Measurements from ENCODE around the gene TPK1. TPM values are rescaled to one million over a fixed set of nuclear protein-coding genes. Genes with fewer than 3 reads are reported as not detected.

Gene TPK1
- total RNA-seq, 1 experiment from 2014 or later = 3.3 TPM

GRCh38 chr7:144820552-144820951 is 15.3 kb downstream of the TPK1 start:
- no peak overlapping the region for H3K27ac ChIP-seq (ENCODE audit: low read length)
- in situ Hi-C loops (cut with HindIII; ENCODE audit: low pct_unique_long_range_greater_than_20kb, low sequenced_read_pairs) (no loop called here), intact Hi-C loops (cut with micrococcal nuclease; ENCODE audit: unreplicated experiment) (no loop called here)
- TF ChIP-seq REST (IDR thresholded peaks at IDR 0.05; ENCODE audit: insufficient read depth in 1 of 2, low read depth in 2 of 2, low read length in 1 of 2) = no peak
- no peak for TF ChIP-seq POLR2AphosphoS5 (IDR thresholded peaks at IDR 0.05; ENCODE audit: low read depth, low read length)
- TF ChIP-seq SIN3A (IDR thresholded peaks at IDR 0.05; ENCODE audit: borderline replicate concordance, insufficient read depth, low read depth, low read length) = no peak
- no peak for TF ChIP-seq TCF7L2 (IDR thresholded peaks at IDR 0.05; ENCODE audit: low read depth, low read length)
- TF ChIP-seq CTCF (IDR thresholded peaks at IDR 0.05) = no peak
- ChIA-PET POLR2A (no interaction called here), CTCF (no interaction called here)
- DNase-seq (ENCODE audit: low read depth, low spot score) (no peak), ATAC-seq (no peak)
- H3K36me3 ChIP-seq (ENCODE audit: control insufficient read depth, insufficient read depth, low read length) = no peaks in the 10 kb centered on the region
- no TSS peak for BruUV-seq (replicated peaks)
- no peaks in the 10 kb centered on the region for H3K4me1 ChIP-seq (ENCODE audit: control insufficient read depth, insufficient read depth, low read length)
- H3K27me3 ChIP-seq (ENCODE audit: control insufficient read depth, insufficient read depth, low read length) = no peaks in the 10 kb centered on the region
- H3K4me3 ChIP-seq (ENCODE audit: low read depth in 2 of 2, low read length in 2 of 2) = no peak overlapping the region
- H3K9me3 ChIP-seq (ENCODE audit: control insufficient read depth, insufficient read depth, low read depth, low read length) = no peaks in the 10 kb centered on the region

- ChIA-PET POLR2A (no interaction called here), CTCF (no interaction called here)
- TF ChIP-seq POLR2AphosphoS5 (IDR thresholded peaks at IDR 0.05; ENCODE audit: low read depth, low read length) = no peak
- Histone ChIP-seq H3K9me3 (ENCODE audit: control insufficient read depth, insufficient read depth, low read depth, low read length) (no peaks in the 10 kb centered on the region), H3K4me1 (ENCODE audit: control insufficient read depth, insufficient read depth, low read length) (no peaks in the 10 kb centered on the region), H3K36me3 (ENCODE audit: control insufficient read depth, insufficient read depth, low read length) (no peaks in the 10 kb centered on the region), H3K27ac (ENCODE audit: low read length) (no peak overlapping the region), H3K4me3 (ENCODE audit: low read depth in 2 of 2, low read length in 2 of 2) (no peak overlapping the region), H3K27me3 (ENCODE audit: control insufficient read depth, insufficient read depth, low read length) (no peaks in the 10 kb centered on the region)
- intact Hi-C loops (cut with micrococcal nuclease; ENCODE audit: unreplicated experiment) = no loop called here
- no TSS peak for BruUV-seq (replicated peaks)
- ATAC-seq (no peak), DNase-seq (ENCODE audit: low read depth, low spot score) (no peak)
- in situ Hi-C loops (cut with HindIII; ENCODE audit: low pct_unique_long_range_greater_than_20kb, low sequenced_read_pairs) = no loop called here
These were observed 16.3 kb downstream of the TPK1 start for GRCh38 chr7:144819566-144819965.

- in situ Hi-C loops (cut with HindIII; ENCODE audit: low pct_unique_long_range_greater_than_20kb, low sequenced_read_pairs) = no loop called here
- Histone ChIP-seq H3K4me1 (ENCODE audit: control insufficient read depth, insufficient read depth, low read length) (no peaks in the 10 kb centered on the region), H3K4me3 (ENCODE audit: low read depth in 2 of 2, low read length in 2 of 2) (no peak overlapping the region), H3K9me3 (ENCODE audit: control insufficient read depth, insufficient read depth, low read depth, low read length) (no peaks in the 10 kb centered on the region), H3K27me3 (ENCODE audit: control insufficient read depth, insufficient read depth, low read length) (no peaks in the 10 kb centered on the region), H3K36me3 (ENCODE audit: control insufficient read depth, insufficient read depth, low read length) (no peaks in the 10 kb centered on the region), H3K27ac (ENCODE audit: low read length) (no peak overlapping the region)
- TF ChIP-seq SIN3A (IDR thresholded peaks at IDR 0.05; ENCODE audit: borderline replicate concordance, insufficient read depth, low read depth, low read length) = no peak
- no peak for TF ChIP-seq REST (IDR thresholded peaks at IDR 0.05; ENCODE audit: insufficient read depth in 1 of 2, low read depth in 2 of 2, low read length in 1 of 2)
- TF ChIP-seq TCF7L2 (IDR thresholded peaks at IDR 0.05; ENCODE audit: low read depth, low read length) = no peak
- TF ChIP-seq POLR2AphosphoS5 (IDR thresholded peaks at IDR 0.05; ENCODE audit: low read depth, low read length) = no peak
- no peak for TF ChIP-seq CTCF (IDR thresholded peaks at IDR 0.05)
- ATAC-seq (no peak), DNase-seq (ENCODE audit: low read depth, low spot score) (no peak)
- no TSS peak for BruUV-seq (replicated peaks)
- intact Hi-C loops (cut with micrococcal nuclease; ENCODE audit: unreplicated experiment) = no loop called here
- ChIA-PET POLR2A (no interaction called here), CTCF (no interaction called here)
These were observed 17.3 kb downstream of the TPK1 start for GRCh38 chr7:144818511-144818910.

All from Panc1 (cell line).